ENCODE measurements around the gene ELMO3. TPM values are rescaled to one million over a fixed set of nuclear protein-coding genes. Genes with fewer than 3 reads are reported as not detected.

Gene ELMO3
- total RNA-seq, result 0.80 TPM
- long read RNA-seq, result 0 reads

DNA sequence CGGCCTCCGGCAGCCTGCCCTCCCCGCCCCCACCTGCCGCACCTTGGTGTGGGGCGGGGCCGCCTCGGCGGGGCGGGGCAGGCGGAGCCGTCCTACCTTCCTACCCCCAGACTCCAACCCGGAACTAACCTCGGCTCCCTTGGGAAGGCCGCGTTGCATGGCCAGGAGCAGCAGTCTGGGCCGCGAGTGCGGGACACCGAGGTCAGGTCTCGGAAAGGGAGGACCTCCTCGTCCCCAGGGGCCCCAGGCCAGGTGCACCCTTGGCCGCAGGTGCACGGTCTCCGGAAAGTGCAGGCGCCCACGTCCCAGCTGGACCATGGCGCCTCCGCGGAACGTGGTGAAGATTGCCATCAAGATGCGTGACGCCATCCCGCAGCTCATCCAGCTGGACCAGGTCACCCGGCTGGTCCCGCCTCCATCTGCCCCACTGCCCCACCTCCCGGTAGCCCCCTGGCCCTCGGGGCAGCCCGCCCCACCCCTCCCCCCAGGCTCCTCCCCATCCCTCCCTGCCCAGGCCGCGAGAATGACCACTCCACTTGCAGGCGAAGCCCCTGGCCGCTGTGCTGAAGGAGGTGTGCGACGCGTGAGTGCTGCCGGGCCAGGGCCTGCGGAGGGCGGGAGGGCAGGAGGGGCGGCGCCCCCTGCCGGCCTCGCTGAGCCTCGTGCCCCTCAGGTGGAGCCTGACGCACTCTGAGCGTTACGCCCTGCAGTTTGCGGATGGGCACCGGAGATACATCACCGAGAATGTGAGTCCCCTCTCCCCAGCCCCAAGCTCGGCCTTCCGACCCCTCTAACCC lies at the start of gene ELMO3:
Gene ELMO3 (plus strand): TSS at position 121 of the 797 bp plus-strand sequence. CDS start 196 bp downstream, at position 317.
- TF ChIP-seq, protein P1, sequence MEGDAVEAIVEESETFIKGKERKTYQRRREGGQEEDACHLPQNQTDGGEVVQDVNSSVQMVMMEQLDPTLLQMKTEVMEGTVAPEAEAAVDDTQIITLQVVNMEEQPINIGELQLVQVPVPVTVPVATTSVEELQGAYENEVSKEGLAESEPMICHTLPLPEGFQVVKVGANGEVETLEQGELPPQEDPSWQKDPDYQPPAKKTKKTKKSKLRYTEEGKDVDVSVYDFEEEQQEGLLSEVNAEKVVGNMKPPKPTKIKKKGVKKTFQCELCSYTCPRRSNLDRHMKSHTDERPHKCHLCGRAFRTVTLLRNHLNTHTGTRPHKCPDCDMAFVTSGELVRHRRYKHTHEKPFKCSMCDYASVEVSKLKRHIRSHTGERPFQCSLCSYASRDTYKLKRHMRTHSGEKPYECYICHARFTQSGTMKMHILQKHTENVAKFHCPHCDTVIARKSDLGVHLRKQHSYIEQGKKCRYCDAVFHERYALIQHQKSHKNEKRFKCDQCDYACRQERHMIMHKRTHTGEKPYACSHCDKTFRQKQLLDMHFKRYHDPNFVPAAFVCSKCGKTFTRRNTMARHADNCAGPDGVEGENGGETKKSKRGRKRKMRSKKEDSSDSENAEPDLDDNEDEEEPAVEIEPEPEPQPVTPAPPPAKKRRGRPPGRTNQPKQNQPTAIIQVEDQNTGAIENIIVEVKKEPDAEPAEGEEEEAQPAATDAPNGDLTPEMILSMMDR (IDR thresholded peaks at IDR 0.05; ENCODE audit: borderline replicate concordance), result peak; percentile 26
- no peak for DNase-seq
- Histone ChIP-seq H3K27ac (replicated peaks) (no peak within 1 kb of the TSS), H3K36me3 (peaks cover 75% of the 10 kb centered on the region), H3K27me3 (ENCODE audit: low read depth) (no peaks in the 10 kb centered on the region), H3K4me3 (no peak within 1 kb of the TSS), H3K9me3 (replicated peaks) (no peaks in the 10 kb centered on the region), H3K4me1 (peaks cover 27% of the 10 kb centered on the region)
- intact Hi-C loops (cut with micrococcal nuclease), result no loop called here

DNA sequence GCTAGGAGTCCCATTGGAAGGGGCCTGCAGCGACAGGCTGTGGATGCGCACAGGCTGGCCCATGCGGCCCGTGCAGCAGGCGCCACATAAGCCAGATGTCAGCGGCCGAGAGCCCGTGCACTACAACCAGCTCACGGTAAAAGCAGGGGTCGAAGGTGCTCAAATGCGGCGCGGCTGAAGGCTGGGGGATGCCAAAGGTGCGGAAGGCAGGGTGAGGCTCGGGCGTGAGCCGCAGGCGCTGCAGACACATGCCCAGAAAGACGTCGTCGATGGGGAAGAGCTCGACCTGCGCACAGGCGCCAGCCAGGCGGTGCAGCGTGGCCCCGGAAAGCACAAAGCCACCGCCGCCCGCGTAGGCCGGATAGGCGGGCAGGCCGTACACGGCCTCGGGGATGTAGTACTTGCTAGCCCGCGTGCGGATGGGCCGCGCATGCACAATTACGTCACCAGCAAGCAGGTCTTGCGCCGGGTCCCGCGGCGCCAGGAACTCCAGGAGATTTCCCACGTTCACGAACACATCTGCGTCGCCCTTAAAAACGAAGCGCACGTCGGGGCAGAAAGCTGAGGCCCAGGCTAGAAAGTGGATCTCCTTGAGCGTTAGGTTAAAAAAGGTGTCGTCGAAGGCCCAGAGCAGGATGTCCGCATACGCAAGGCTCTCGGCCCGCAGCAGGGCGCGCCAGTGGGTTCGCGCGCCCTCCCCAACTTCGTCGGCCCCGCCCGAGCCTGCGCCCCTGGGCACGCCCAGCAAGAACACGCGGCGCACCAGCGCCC lies 49.5 kb upstream of the ELMO3 start:
- no peaks in the 10 kb centered on the region for H3K9me3 ChIP-seq (replicated peaks)
- TF ChIP-seq, protein P1 (IDR thresholded peaks at IDR 0.05; ENCODE audit: borderline replicate concordance), result no peak
- peaks cover 37% of the 10 kb centered on the region for H3K36me3 ChIP-seq
- no peak for DNase-seq
- peak overlapping the region; percentile 82 for H3K27ac ChIP-seq (replicated peaks)
- H3K4me3 ChIP-seq, result peak overlapping the region; percentile 75
- H3K27me3 ChIP-seq (ENCODE audit: low read depth), result peaks cover 12% of the 10 kb centered on the region
- H3K4me1 ChIP-seq, result peaks cover 20% of the 10 kb centered on the region
- intact Hi-C loops (cut with micrococcal nuclease), result loop anchor here (5.0 kb wide), 1 partner anchor 172 kb away; no protein-coding TSS in a partner anchor

DNA sequence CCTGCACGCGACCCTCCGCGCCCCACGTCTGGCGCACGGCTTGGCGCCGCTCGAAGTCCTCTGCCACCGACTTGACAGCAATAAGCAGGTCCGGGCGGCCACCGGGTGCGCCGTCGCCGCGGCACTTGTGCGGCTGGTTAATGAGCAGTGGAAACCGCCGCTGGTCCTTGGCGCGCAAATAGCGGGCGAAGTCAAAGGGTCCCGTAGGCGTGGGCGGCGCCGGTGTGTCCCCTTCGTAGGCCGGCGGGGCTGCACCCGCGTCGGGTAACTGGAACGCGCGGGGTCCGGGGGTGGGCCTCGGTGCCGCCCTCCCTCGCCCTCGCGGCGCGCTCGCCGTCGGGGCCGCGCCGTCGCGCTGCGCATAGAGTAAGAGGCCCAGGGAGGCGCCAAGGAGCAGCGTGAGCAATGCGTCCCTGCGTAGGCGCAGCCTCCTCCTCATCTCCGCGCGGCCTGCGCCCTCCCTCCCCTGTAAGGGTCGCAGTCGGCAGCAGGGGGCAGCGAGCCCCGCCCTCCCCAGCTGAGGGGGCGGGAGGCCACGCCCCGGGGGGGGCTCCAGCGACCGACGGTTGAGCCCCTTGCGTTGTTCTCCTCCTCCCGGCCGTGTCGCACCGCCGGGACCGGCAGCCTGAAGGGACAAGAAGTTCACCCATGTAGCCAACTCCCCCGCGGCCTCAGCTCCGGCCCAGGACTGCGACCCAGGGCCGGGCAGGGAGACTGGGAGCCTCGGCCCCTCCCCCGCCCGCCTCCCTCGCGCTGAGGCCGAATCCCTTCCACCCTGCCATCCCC lies 48.7 kb upstream of the ELMO3 start:
- Histone ChIP-seq H3K27me3 (ENCODE audit: low read depth) (peaks cover 12% of the 10 kb centered on the region), H3K27ac (replicated peaks) (peak overlapping the region; percentile 82), H3K9me3 (replicated peaks) (no peaks in the 10 kb centered on the region), H3K4me3 (peak overlapping the region; percentile 75), H3K36me3 (peaks cover 29% of the 10 kb centered on the region), H3K4me1 (peaks cover 28% of the 10 kb centered on the region)
- DNase-seq, result peak; percentile 56
- intact Hi-C loops (cut with micrococcal nuclease), result loop anchor here (5.0 kb wide), 1 partner anchor 173 kb away; no protein-coding TSS in a partner anchor
- TF ChIP-seq, protein P1 (IDR thresholded peaks at IDR 0.05; ENCODE audit: borderline replicate concordance), result no peak

DNA sequence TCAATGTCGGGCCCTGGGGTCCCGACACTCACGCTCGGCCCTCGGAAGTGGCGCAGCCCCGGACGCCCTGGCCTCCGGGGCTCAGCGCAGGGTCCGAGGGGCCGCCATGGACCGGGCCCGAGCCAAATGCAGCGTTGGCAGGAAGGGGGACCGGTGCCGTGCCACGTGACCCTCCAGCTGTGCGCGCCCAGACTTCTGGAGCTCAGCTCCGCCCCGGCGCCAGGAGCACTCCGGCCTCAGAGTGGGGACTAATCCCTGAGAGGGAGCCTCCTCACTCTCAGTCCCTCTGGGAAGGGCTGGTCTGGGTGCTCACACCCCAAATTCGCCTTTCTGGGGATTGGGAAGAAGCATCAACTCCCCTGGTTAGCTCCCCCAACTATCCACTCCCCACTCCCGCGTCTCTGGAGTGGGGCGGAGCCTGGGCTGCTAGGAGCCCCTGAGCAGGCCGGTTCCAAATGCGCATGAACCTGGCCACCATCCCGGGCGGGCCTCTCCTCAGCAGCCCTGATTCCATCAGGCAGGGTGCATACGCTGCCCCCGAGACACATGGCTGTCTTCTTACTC lies 48.0 kb upstream of the ELMO3 start, which contains the start of gene B3GNT9:
Gene B3GNT9 (minus strand): TSS at position 166 of the 564 bp plus-strand sequence. CDS start 513 bp downstream, outside the sequence.
- Histone ChIP-seq H3K4me3 (peak within 1 kb of the TSS; percentile 75), H3K9me3 (replicated peaks) (no peaks in the 10 kb centered on the region), H3K36me3 (peaks cover 22% of the 10 kb centered on the region), H3K4me1 (peaks cover 34% of the 10 kb centered on the region), H3K27me3 (ENCODE audit: low read depth) (peaks cover 12% of the 10 kb centered on the region), H3K27ac (replicated peaks) (peak within 1 kb of the TSS; percentile 82)
- peak; percentile 82 for DNase-seq
- intact Hi-C loops (cut with micrococcal nuclease), result loop anchor here (5.0 kb wide), 1 partner anchor 174 kb away; no protein-coding TSS in a partner anchor
- TF ChIP-seq, protein P1 (IDR thresholded peaks at IDR 0.05; ENCODE audit: borderline replicate concordance), result no peak

All from left ventricle myocardium inferior (tissue), 1 donor.